ENCODE data around the gene CERK.

CERK gene

DNA sequence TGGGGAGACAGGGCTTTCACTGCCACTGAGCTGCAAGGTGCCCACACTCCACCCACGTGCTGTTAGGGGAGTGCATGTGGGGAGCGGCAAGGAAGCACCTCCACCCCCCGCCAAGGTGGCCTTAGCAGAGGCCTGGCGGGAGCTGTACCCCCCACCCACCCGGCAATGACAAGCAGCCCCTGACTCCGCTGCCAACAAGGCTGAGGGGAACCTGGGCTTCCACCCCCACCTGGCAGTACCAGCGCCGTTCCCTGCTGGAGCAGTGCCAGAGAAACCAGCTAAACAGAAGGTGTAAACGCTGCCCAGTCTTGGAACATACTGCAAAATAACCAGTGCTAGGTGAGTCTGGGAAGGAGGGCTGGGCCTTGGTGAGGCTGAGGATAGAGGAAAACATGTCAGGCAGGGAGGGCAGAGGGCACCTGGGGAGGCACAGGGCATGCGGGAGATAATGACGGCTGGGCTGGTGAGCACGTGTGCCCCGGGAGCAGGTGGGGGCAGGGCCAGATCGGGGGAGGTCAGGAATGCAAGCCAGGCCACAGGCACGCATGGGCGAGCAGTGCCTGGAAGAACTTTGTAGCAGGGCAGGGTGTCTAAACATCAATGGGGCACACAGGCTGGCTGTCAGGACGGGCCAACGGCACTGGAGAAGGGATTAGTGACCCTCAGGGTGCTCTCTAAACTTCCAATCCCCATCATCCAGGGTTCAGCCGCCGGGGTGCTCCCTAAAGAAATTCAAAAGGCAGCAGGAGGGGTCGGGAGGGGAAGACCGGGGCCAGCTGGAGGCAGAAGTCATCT, 6.6 kb downstream of the CERK start:
- TF ChIP-seq, protein P1, sequence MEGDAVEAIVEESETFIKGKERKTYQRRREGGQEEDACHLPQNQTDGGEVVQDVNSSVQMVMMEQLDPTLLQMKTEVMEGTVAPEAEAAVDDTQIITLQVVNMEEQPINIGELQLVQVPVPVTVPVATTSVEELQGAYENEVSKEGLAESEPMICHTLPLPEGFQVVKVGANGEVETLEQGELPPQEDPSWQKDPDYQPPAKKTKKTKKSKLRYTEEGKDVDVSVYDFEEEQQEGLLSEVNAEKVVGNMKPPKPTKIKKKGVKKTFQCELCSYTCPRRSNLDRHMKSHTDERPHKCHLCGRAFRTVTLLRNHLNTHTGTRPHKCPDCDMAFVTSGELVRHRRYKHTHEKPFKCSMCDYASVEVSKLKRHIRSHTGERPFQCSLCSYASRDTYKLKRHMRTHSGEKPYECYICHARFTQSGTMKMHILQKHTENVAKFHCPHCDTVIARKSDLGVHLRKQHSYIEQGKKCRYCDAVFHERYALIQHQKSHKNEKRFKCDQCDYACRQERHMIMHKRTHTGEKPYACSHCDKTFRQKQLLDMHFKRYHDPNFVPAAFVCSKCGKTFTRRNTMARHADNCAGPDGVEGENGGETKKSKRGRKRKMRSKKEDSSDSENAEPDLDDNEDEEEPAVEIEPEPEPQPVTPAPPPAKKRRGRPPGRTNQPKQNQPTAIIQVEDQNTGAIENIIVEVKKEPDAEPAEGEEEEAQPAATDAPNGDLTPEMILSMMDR (IDR thresholded peaks at IDR 0.05), result no peak

- TF ChIP-seq, protein P1 (IDR thresholded peaks at IDR 0.05), result no peak
Measured at GRCh38 chr22:46730568-46731245, 7.3 kb downstream of the CERK start.

- TF ChIP-seq, protein P1 (IDR thresholded peaks at IDR 0.05), result no peak
Measured at GRCh38 chr22:46728470-46728869, 9.6 kb downstream of the CERK start.

- TF ChIP-seq, protein P1 (IDR thresholded peaks at IDR 0.05), result no peak
Measured at GRCh38 chr22:46727813-46728364, 10.2 kb downstream of the CERK start.

GRCh38 chr22:46726986-46727317, 11.1 kb downstream of the CERK start:
- TF ChIP-seq, protein P1 (IDR thresholded peaks at IDR 0.05), result no peak

GRCh38 chr22:46726066-46726985, 11.7 kb downstream of the CERK start:
- TF ChIP-seq, protein P1 (IDR thresholded peaks at IDR 0.05), result no peak

- TF ChIP-seq, protein P1 (IDR thresholded peaks at IDR 0.05), result no peak
Measured at GRCh38 chr22:46725096-46725495, 13.0 kb downstream of the CERK start.
